Measurements from ENCODE around the gene SPOCK2. TPM values are rescaled to one million over a fixed set of nuclear protein-coding genes. Genes with fewer than 3 reads are reported as not detected.

The SPOCK2 gene
- total RNA-seq, 1 experiment from 2014 or later, result 0.32 TPM

DNA sequence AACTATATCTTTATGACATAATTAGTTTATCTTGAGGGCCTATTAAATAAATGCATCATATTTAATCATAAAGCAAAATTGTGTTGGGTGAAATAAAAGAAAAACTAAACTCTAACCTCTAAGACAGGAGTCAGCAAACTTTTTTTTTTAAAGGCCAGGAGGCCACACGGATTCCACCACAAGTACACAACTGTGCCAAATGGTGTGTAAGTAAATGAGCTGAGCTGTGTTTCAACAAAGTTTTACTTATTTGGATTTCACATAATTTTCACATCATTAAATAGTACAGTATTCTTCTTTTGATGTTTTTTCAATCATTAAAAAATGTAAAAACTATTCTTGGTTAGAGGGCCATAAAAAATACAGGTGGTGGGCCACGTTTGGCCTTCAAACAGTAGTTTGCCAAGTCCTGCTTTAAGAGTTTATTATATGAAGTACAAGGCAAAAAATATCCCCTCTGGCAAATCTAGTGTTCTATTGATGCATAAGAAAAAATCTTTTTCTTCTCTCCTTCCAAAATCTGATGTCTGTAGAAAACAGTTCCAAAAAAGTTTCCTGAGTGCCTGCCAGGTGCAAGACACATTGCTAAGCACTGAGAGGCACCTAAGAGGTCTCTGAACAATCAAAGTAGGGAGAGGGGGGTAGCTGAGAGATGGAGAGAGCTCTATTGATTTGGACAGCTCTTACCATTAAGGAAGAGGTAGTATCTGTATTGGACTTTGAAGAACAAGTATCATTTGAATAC lies 26.5 kb upstream of the SPOCK2 start:
- Histone ChIP-seq H3K36me3 (ENCODE audit: insufficient read depth, low read length, poor library complexity, severe bottlenecking) (no peaks in the 10 kb centered on the region), H3K27ac (ENCODE audit: low read depth, low read length, poor library complexity, severe bottlenecking) (no peak overlapping the region), H3K4me1 (ENCODE audit: insufficient read depth, low read length, poor library complexity, severe bottlenecking) (no peaks in the 10 kb centered on the region), H3K9me3 (ENCODE audit: low read depth, low read length, poor library complexity, severe bottlenecking) (no peaks in the 10 kb centered on the region), H3K4me3 (ENCODE audit: low read depth, low read length, poor library complexity, severe bottlenecking) (no peak overlapping the region), H3K27me3 (replicated peaks; ENCODE audit: insufficient read depth, low read depth, low read length, poor library complexity) (no peaks in the 10 kb centered on the region)
- no TSS peak for BruUV-seq (replicated peaks)
- CTCF ChIA-PET, result interaction anchor here (1.1 kb wide), 1 partner anchor 11 kb away, joined by 3 read pairs; no protein-coding TSS in a partner anchor
- intact Hi-C loops (cut with micrococcal nuclease; ENCODE audit: unreplicated experiment), result no loop called here
- POLR2A ChIA-PET (ENCODE audit: low non-redundant PET), result no interaction called here
- TF ChIP-seq, protein P1, sequence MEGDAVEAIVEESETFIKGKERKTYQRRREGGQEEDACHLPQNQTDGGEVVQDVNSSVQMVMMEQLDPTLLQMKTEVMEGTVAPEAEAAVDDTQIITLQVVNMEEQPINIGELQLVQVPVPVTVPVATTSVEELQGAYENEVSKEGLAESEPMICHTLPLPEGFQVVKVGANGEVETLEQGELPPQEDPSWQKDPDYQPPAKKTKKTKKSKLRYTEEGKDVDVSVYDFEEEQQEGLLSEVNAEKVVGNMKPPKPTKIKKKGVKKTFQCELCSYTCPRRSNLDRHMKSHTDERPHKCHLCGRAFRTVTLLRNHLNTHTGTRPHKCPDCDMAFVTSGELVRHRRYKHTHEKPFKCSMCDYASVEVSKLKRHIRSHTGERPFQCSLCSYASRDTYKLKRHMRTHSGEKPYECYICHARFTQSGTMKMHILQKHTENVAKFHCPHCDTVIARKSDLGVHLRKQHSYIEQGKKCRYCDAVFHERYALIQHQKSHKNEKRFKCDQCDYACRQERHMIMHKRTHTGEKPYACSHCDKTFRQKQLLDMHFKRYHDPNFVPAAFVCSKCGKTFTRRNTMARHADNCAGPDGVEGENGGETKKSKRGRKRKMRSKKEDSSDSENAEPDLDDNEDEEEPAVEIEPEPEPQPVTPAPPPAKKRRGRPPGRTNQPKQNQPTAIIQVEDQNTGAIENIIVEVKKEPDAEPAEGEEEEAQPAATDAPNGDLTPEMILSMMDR (conservative IDR thresholded peaks at IDR 0.05; ENCODE audit: low read depth, low read length), result no peak
- TF ChIP-seq EZH2 (IDR thresholded peaks at IDR 0.05; ENCODE audit: borderline replicate concordance, low read depth, low read length, poor library complexity, severe bottlenecking), result no peak
- DNase-seq (ENCODE audit: low spot score), result no peak

DNA sequence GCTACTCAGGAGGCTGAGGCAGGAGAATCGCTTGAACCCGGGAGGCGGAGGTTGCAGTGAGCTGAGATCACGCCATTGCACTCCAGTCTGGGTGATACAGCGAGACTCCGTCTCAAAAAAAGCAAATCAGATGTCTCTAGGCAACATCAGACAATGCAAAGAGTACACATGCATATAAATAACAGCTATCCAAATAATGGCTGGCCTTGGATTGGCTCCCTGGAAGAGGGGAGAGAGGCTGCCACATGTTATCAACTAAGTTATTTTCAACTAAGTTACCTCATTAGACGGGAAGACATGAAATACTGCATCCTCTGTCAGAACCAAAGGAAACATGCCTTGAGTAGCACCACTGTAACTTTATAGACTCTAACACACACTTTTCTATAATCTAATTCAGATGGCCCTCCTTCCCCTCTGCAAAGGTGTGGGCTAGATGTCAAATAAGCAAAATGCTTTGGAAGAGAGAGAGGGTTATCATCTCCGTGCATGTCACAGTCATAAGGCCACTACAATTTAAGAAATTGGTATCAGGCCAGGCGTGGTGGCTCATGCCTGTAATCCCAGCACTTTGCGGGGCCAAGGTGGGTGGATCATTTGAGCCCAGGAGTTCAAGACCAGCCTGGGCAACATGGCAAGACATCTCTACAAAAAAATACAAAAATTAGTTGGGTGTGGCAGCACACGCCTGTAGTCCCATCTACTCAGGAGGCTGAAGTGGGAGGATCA lies 22.5 kb upstream of the SPOCK2 start:
- Histone ChIP-seq H3K4me1 (ENCODE audit: insufficient read depth, low read length, poor library complexity, severe bottlenecking) (no peaks in the 10 kb centered on the region), H3K4me3 (ENCODE audit: low read depth, low read length, poor library complexity, severe bottlenecking) (no peak overlapping the region), H3K36me3 (ENCODE audit: insufficient read depth, low read length, poor library complexity, severe bottlenecking) (no peaks in the 10 kb centered on the region), H3K27me3 (replicated peaks; ENCODE audit: insufficient read depth, low read depth, low read length, poor library complexity) (no peaks in the 10 kb centered on the region), H3K9me3 (ENCODE audit: low read depth, low read length, poor library complexity, severe bottlenecking) (no peaks in the 10 kb centered on the region), H3K27ac (ENCODE audit: low read depth, low read length, poor library complexity, severe bottlenecking) (no peak overlapping the region)
- no TSS peak for BruUV-seq (replicated peaks)
- no peak for DNase-seq (ENCODE audit: low spot score)
- CTCF ChIA-PET, result no interaction called here
- no peak for TF ChIP-seq EZH2 (IDR thresholded peaks at IDR 0.05; ENCODE audit: borderline replicate concordance, low read depth, low read length, poor library complexity, severe bottlenecking)
- TF ChIP-seq, protein P1 (conservative IDR thresholded peaks at IDR 0.05; ENCODE audit: low read depth, low read length), result no peak
- POLR2A ChIA-PET (ENCODE audit: low non-redundant PET), result no interaction called here
- intact Hi-C loops (cut with micrococcal nuclease; ENCODE audit: unreplicated experiment), result no loop called here

DNA sequence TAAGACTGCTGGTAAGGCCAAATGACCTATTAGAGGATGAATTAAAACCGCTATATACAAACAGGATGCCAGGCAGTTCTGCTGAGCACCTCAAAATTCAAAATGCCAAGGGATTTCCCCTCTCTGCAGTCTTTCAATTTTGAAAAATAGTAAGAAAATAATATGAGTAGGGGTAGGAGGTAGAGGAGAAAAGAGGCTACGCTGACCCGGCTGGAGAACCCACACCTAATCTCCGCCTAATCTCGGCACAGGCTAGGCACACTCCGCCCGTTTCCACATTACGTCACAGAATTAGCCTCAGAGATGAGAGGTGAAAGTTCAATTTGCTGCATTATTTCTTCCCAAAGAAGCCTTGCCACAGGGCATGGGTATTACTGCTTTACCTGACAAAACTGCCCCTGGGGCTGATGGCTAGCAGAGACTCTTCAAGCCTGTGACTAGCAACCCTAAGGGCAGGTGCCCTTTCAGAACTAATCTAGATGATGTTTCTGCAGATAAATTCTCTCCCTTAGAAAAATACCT lies 21.3 kb upstream of the SPOCK2 start:
- TF ChIP-seq, protein P1 (conservative IDR thresholded peaks at IDR 0.05; ENCODE audit: low read depth, low read length), result no peak
- TF ChIP-seq EZH2 (IDR thresholded peaks at IDR 0.05; ENCODE audit: borderline replicate concordance, low read depth, low read length, poor library complexity, severe bottlenecking), result no peak
- Histone ChIP-seq H3K9me3 (ENCODE audit: low read depth, low read length, poor library complexity, severe bottlenecking) (no peaks in the 10 kb centered on the region), H3K27ac (ENCODE audit: low read depth, low read length, poor library complexity, severe bottlenecking) (no peak overlapping the region), H3K36me3 (ENCODE audit: insufficient read depth, low read length, poor library complexity, severe bottlenecking) (no peaks in the 10 kb centered on the region), H3K27me3 (replicated peaks; ENCODE audit: insufficient read depth, low read depth, low read length, poor library complexity) (no peaks in the 10 kb centered on the region), H3K4me3 (ENCODE audit: low read depth, low read length, poor library complexity, severe bottlenecking) (no peak overlapping the region), H3K4me1 (ENCODE audit: insufficient read depth, low read length, poor library complexity, severe bottlenecking) (peaks cover under 1% of the 10 kb centered on the region)
- ChIA-PET CTCF (no interaction called here), POLR2A (ENCODE audit: low non-redundant PET) (no interaction called here)
- no TSS peak for BruUV-seq (replicated peaks)
- intact Hi-C loops (cut with micrococcal nuclease; ENCODE audit: unreplicated experiment), result no loop called here
- DNase-seq (ENCODE audit: low spot score), result no peak
